ENCODE data around the gene PIGM.

PIGM gene

DNA sequence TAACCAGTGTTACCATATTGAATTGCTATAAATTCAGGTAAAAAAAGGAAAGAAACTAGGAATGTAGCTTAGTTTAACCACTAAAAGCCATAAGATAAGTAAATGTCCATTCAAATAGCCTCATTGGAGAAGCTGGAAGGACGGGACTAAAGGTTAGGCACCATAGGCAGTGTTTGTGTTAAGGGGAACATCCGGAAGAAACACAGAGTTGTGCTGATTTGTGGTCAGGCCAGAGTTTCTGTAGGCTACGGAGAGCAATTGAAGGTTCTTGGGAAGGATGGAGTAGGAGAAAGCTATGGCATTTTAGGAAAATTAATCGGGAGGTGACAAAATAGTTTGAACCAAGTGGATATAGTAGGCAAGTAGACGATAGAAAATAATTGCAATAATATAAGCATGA, 39.5 kb upstream of the PIGM start:
- H3K36me3 ChIP-seq (ENCODE audit: control insufficient read depth in 2 of 2, insufficient read depth in 2 of 2, low read length in 2 of 2): no peaks in the 10 kb centered on the region
- H3K9me3 ChIP-seq (ENCODE audit: control insufficient read depth in 2 of 2, low read length in 2 of 2): no peaks in the 10 kb centered on the region
- H3K9ac ChIP-seq (ENCODE audit: low read depth in 1 of 2, low read length in 2 of 2): no peak overlapping the region
- H3K4me3 ChIP-seq (ENCODE audit: low read length in 2 of 2): no peak overlapping the region
- peaks cover 6 to 8% of the 10 kb centered on the region in 2 donors for H3K27me3 ChIP-seq (ENCODE audit: control insufficient read depth in 2 of 2, insufficient read depth in 2 of 2, low read length in 2 of 2)
- no peak overlapping the region for H3K27ac ChIP-seq (ENCODE audit: low read depth in 2 of 2, low read length in 2 of 2)
- peaks cover 5 to 7% of the 10 kb centered on the region in 2 donors for H3K4me1 ChIP-seq (ENCODE audit: control insufficient read depth in 2 of 2, insufficient read depth in 2 of 2, low read length in 2 of 2)

- Histone ChIP-seq H3K27me3 (ENCODE audit: control insufficient read depth in 2 of 2, insufficient read depth in 2 of 2, low read length in 2 of 2) (peaks cover 6 to 8% of the 10 kb centered on the region in 2 donors), H3K27ac (ENCODE audit: low read depth in 2 of 2, low read length in 2 of 2) (peak overlapping the region in 1 of 2 donors; percentile 4)
Measured at GRCh38 chr1:160070243-160071163, 38.7 kb upstream of the PIGM start.

DNA sequence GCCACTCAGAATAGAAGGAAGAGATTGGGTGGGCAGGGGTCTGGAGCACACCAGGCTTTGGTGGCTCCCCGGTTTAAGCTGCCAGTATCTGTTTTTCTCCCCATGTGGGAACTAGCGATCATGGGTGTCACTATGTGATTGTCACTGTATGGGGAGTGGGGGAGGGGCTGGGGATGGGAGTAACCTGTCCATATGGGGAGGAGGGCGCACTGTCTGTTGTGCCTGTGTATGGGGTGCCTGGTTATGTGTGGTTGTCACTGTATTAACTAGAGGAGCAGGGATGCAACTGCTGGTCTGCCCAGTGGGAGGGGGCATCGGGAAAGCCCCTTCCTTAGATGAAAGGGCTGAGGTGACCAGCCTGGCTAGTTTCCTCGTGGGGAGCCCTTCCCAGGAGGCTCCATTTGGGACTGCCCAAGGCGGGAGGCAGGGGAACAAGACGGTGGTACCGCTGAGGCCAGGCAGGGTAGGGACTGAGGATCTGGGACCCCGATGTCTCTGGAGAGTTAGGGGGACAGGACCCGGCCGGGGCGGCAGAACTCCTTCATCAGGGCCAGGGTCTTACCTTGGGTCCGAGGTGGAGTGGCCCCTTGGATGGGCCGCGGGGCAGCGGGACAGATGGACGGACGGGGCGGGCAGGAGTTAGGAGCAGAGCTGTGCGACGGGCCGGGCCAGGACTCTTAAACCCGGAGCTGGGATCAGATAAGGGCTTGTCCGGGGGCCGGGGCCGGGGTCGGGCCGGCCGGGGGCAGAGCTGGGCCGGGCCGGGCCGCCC, 37.9 kb upstream of the PIGM start, which contains the start of gene KCNJ10:
TSS of gene KCNJ10 (minus strand) at position 701 of the 772 bp plus-strand sequence. CDS start 27,628 bp downstream, outside the sequence.
- peaks cover 6 to 8% of the 10 kb centered on the region in 2 donors for H3K27me3 ChIP-seq (ENCODE audit: control insufficient read depth in 2 of 2, insufficient read depth in 2 of 2, low read length in 2 of 2)
- H3K9me3 ChIP-seq (ENCODE audit: control insufficient read depth in 2 of 2, low read length in 2 of 2): no peaks in the 10 kb centered on the region
- peak within 1 kb of the TSS in 1 of 2 donors; percentile 4 for H3K27ac ChIP-seq (ENCODE audit: low read depth in 2 of 2, low read length in 2 of 2)
- peaks cover 5 to 7% of the 10 kb centered on the region in 2 donors for H3K4me1 ChIP-seq (ENCODE audit: control insufficient read depth in 2 of 2, insufficient read depth in 2 of 2, low read length in 2 of 2)
- peak within 1 kb of the TSS; percentile 69 to 76 for H3K4me3 ChIP-seq (ENCODE audit: low read length in 2 of 2)
- peak within 1 kb of the TSS; percentile 6 to 14 for H3K9ac ChIP-seq (ENCODE audit: low read depth in 1 of 2, low read length in 2 of 2)
- H3K36me3 ChIP-seq (ENCODE audit: control insufficient read depth in 2 of 2, insufficient read depth in 2 of 2, low read length in 2 of 2): no peaks in the 10 kb centered on the region

More at GRCh38 chr1:160070243-160071163, 38.7 kb upstream of the PIGM start:
- H3K4me1 ChIP-seq (ENCODE audit: control insufficient read depth in 2 of 2, insufficient read depth in 2 of 2, low read length in 2 of 2): peaks cover 5 to 7% of the 10 kb centered on the region in 2 donors
- H3K9ac ChIP-seq (ENCODE audit: low read depth in 1 of 2, low read length in 2 of 2): peak overlapping the region; percentile 6 to 14
- peak overlapping the region; percentile 69 to 76 for H3K4me3 ChIP-seq (ENCODE audit: low read length in 2 of 2)
- no peaks in the 10 kb centered on the region for H3K36me3 ChIP-seq (ENCODE audit: control insufficient read depth in 2 of 2, insufficient read depth in 2 of 2, low read length in 2 of 2)
- H3K9me3 ChIP-seq (ENCODE audit: control insufficient read depth in 2 of 2, low read length in 2 of 2): no peaks in the 10 kb centered on the region

GRCh38 chr1:160068225-160068624, 36.4 kb upstream of the PIGM start:
- Histone ChIP-seq H3K36me3 (ENCODE audit: control insufficient read depth in 2 of 2, insufficient read depth in 2 of 2, low read length in 2 of 2) (no peaks in the 10 kb centered on the region), H3K27me3 (ENCODE audit: control insufficient read depth in 2 of 2, insufficient read depth in 2 of 2, low read length in 2 of 2) (peaks cover 6 to 8% of the 10 kb centered on the region in 2 donors), H3K9ac (ENCODE audit: low read depth in 1 of 2, low read length in 2 of 2) (no peak overlapping the region), H3K9me3 (ENCODE audit: control insufficient read depth in 2 of 2, low read length in 2 of 2) (no peaks in the 10 kb centered on the region), H3K4me3 (ENCODE audit: low read length in 2 of 2) (no peak overlapping the region), H3K27ac (ENCODE audit: low read depth in 2 of 2, low read length in 2 of 2) (no peak overlapping the region), H3K4me1 (ENCODE audit: control insufficient read depth in 2 of 2, insufficient read depth in 2 of 2, low read length in 2 of 2) (peaks cover 5 to 7% of the 10 kb centered on the region in 2 donors)

- Histone ChIP-seq H3K27me3 (ENCODE audit: control insufficient read depth in 2 of 2, insufficient read depth in 2 of 2, low read length in 2 of 2) (peaks cover 8 to 11% of the 10 kb centered on the region in 2 donors), H3K36me3 (ENCODE audit: control insufficient read depth in 2 of 2, insufficient read depth in 2 of 2, low read length in 2 of 2) (no peaks in the 10 kb centered on the region), H3K27ac (ENCODE audit: low read depth in 2 of 2, low read length in 2 of 2) (no peak overlapping the region), H3K9me3 (ENCODE audit: control insufficient read depth in 2 of 2, low read length in 2 of 2) (no peaks in the 10 kb centered on the region), H3K4me3 (ENCODE audit: low read length in 2 of 2) (no peak overlapping the region), H3K4me1 (ENCODE audit: control insufficient read depth in 2 of 2, insufficient read depth in 2 of 2, low read length in 2 of 2) (peaks cover 5 to 7% of the 10 kb centered on the region in 2 donors), H3K9ac (ENCODE audit: low read depth in 1 of 2, low read length in 2 of 2) (no peak overlapping the region)
Measured at GRCh38 chr1:160066829-160067745, 35.3 kb upstream of the PIGM start.

GRCh38 chr1:160064746-160065145, 33.0 kb upstream of the PIGM start:
- Histone ChIP-seq H3K36me3 (ENCODE audit: control insufficient read depth in 2 of 2, insufficient read depth in 2 of 2, low read length in 2 of 2) (no peaks in the 10 kb centered on the region), H3K4me1 (ENCODE audit: control insufficient read depth in 2 of 2, insufficient read depth in 2 of 2, low read length in 2 of 2) (no peaks in the 10 kb centered on the region), H3K4me3 (ENCODE audit: low read length in 2 of 2) (no peak overlapping the region), H3K9me3 (ENCODE audit: control insufficient read depth in 2 of 2, low read length in 2 of 2) (no peaks in the 10 kb centered on the region), H3K27ac (ENCODE audit: low read depth in 2 of 2, low read length in 2 of 2) (no peak overlapping the region), H3K27me3 (ENCODE audit: control insufficient read depth in 2 of 2, insufficient read depth in 2 of 2, low read length in 2 of 2) (peaks cover 3 to 4% of the 10 kb centered on the region in 2 donors), H3K9ac (ENCODE audit: low read depth in 1 of 2, low read length in 2 of 2) (no peak overlapping the region)

DNA sequence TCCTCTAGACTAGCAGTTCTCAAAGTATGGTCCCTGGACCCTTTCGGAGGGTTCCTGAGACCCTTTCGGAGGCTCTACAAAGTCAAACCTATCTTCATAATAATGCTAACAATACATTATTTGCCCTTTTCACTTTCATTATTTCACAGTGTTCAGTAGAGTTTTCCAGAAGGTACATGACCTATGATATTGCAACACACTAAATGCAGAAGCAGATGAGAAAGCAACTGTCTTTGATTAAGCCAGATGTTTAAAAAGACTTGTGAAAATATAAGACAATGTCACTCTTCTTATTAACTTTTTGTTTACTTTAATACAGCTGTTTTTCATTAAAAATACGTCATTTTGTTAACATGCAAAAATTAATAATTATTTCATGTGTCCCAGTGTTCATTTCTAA, 32.4 kb upstream of the PIGM start:
- no peak overlapping the region for H3K9ac ChIP-seq (ENCODE audit: low read depth in 1 of 2, low read length in 2 of 2)
- H3K27ac ChIP-seq (ENCODE audit: low read depth in 2 of 2, low read length in 2 of 2): no peak overlapping the region
- peaks cover 0 to 4% of the 10 kb centered on the region in 2 donors for H3K27me3 ChIP-seq (ENCODE audit: control insufficient read depth in 2 of 2, insufficient read depth in 2 of 2, low read length in 2 of 2)
- H3K4me3 ChIP-seq (ENCODE audit: low read length in 2 of 2): no peak overlapping the region
- H3K4me1 ChIP-seq (ENCODE audit: control insufficient read depth in 2 of 2, insufficient read depth in 2 of 2, low read length in 2 of 2): no peaks in the 10 kb centered on the region
- no peaks in the 10 kb centered on the region for H3K36me3 ChIP-seq (ENCODE audit: control insufficient read depth in 2 of 2, insufficient read depth in 2 of 2, low read length in 2 of 2)
- no peaks in the 10 kb centered on the region for H3K9me3 ChIP-seq (ENCODE audit: control insufficient read depth in 2 of 2, low read length in 2 of 2)

DNA sequence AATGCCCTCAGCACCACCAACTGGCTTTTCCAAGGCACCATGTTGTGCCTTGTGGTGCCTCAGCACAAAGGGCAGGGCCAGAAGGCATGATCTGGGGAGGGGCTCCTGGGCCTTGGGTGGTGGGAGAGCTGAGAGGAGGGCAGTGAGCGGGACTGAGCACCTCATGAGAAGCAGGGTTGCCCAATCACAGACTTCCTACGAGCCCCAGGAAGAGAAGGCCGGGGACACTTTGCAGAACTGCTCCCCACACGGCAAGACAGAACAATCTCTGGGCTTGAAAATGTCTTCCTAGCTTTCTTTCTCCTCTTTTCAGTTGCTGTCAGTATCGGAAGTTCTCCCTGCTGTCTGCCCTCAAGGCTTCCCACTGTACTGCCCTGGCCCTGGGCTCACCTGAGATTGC, 31.4 kb upstream of the PIGM start:
- H3K4me3 ChIP-seq (ENCODE audit: low read length in 2 of 2): no peak overlapping the region
- H3K27me3 ChIP-seq (ENCODE audit: control insufficient read depth in 2 of 2, insufficient read depth in 2 of 2, low read length in 2 of 2): peaks cover 0 to 4% of the 10 kb centered on the region in 2 donors
- H3K9ac ChIP-seq (ENCODE audit: low read depth in 1 of 2, low read length in 2 of 2): no peak overlapping the region
- no peaks in the 10 kb centered on the region for H3K9me3 ChIP-seq (ENCODE audit: control insufficient read depth in 2 of 2, low read length in 2 of 2)
- H3K4me1 ChIP-seq (ENCODE audit: control insufficient read depth in 2 of 2, insufficient read depth in 2 of 2, low read length in 2 of 2): no peaks in the 10 kb centered on the region
- no peaks in the 10 kb centered on the region for H3K36me3 ChIP-seq (ENCODE audit: control insufficient read depth in 2 of 2, insufficient read depth in 2 of 2, low read length in 2 of 2)
- H3K27ac ChIP-seq (ENCODE audit: low read depth in 2 of 2, low read length in 2 of 2): no peak overlapping the region

DNA sequence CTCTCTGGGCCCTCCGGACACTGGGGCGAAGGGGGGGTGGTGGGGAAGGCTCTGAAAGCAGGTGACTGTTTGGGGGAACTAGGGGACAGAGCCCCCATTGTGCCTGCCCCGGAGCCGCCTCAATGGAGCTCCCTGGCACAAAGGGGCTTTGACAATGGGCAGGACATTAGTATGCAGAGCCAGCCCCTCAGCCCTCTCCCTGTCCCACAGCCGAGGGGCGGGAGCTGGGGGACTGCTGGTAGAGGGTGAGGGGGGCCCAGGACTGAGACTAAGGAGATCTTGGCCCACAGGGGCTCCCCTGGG, 30.4 kb upstream of the PIGM start:
- no peak overlapping the region for H3K4me3 ChIP-seq (ENCODE audit: low read length in 2 of 2)
- H3K27ac ChIP-seq (ENCODE audit: low read depth in 2 of 2, low read length in 2 of 2): no peak overlapping the region

More for the DNA sequence above, 30.4 kb upstream of the PIGM start:
- no peaks in the 10 kb centered on the region for H3K4me1 ChIP-seq (ENCODE audit: control insufficient read depth in 2 of 2, insufficient read depth in 2 of 2, low read length in 2 of 2)
- no peaks in the 10 kb centered on the region for H3K36me3 ChIP-seq (ENCODE audit: control insufficient read depth in 2 of 2, insufficient read depth in 2 of 2, low read length in 2 of 2)
- no peak overlapping the region for H3K9ac ChIP-seq (ENCODE audit: low read depth in 1 of 2, low read length in 2 of 2)
- no peaks in the 10 kb centered on the region for H3K9me3 ChIP-seq (ENCODE audit: control insufficient read depth in 2 of 2, low read length in 2 of 2)
- peaks cover 0 to 4% of the 10 kb centered on the region in 2 donors for H3K27me3 ChIP-seq (ENCODE audit: control insufficient read depth in 2 of 2, insufficient read depth in 2 of 2, low read length in 2 of 2)

Measured in mucosa of rectum (tissue), 2 donors.